ENCODE measurements around the gene COL1A2.

DNA sequence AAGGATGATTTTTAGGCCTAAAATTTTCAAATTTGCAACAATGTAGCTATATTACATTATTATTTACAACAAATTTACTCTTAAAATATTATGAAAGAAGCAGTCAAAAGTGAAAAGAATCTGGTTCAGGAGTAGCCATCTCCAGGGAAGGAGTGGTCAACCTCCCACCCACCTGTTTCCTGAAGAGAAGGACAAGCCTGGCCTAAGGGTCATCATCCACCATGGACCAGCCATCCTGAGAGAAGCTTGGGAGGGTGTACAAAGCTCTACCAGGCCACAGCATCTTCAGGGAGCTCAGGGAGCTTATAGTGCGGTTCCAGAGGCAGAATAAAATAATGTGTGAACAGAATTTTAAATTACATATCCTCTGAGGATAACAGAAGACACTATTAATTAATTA lies 38.1 kb downstream of the COL1A2 start:
- TF ChIP-seq, protein P1, sequence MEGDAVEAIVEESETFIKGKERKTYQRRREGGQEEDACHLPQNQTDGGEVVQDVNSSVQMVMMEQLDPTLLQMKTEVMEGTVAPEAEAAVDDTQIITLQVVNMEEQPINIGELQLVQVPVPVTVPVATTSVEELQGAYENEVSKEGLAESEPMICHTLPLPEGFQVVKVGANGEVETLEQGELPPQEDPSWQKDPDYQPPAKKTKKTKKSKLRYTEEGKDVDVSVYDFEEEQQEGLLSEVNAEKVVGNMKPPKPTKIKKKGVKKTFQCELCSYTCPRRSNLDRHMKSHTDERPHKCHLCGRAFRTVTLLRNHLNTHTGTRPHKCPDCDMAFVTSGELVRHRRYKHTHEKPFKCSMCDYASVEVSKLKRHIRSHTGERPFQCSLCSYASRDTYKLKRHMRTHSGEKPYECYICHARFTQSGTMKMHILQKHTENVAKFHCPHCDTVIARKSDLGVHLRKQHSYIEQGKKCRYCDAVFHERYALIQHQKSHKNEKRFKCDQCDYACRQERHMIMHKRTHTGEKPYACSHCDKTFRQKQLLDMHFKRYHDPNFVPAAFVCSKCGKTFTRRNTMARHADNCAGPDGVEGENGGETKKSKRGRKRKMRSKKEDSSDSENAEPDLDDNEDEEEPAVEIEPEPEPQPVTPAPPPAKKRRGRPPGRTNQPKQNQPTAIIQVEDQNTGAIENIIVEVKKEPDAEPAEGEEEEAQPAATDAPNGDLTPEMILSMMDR (IDR thresholded peaks at IDR 0.05), result no peak
- no peak for TF ChIP-seq POLR2A (IDR thresholded peaks at IDR 0.05)
